Adipose tissue (tissue), 3 donors: ENCODE data around the gene TRMU. TPM values are rescaled to one million over a fixed set of nuclear protein-coding genes. Genes with fewer than 3 reads are reported as not detected.

Experiments used
- H3K27ac ChIP-seq: one replicate; pipeline ENCODE4 v1.5.1; 2013; ENCODE audit warnings: low read depth, low read length
- WGBS, 3 donors: extraction: QIAGEN DNeasy Blood & Tissue Kit; methylation state at CpG; one replicate each; pipeline ENCODE4 v1.1.7; 2013; 5-methylcytosine and 5-hydroxymethylcytosine counted together
- polyA plus RNA-seq, 3 donors: library from polyadenylated mRNA; stranded (reverse); fragments of 200-250 nt; gene quantifications; one replicate each; pipeline ENCODE4 v1.2.3, GENCODE V29; 2013
- donor health status: healthy with polysubstance abuse.
- donor health status: Bipolar disorder and iron deficiency.
- donor health status: healthy.

The TRMU gene
- polyA plus RNA-seq, 3 donors: 16.5 to 21.5 (median 18.0) TPM

DNA sequence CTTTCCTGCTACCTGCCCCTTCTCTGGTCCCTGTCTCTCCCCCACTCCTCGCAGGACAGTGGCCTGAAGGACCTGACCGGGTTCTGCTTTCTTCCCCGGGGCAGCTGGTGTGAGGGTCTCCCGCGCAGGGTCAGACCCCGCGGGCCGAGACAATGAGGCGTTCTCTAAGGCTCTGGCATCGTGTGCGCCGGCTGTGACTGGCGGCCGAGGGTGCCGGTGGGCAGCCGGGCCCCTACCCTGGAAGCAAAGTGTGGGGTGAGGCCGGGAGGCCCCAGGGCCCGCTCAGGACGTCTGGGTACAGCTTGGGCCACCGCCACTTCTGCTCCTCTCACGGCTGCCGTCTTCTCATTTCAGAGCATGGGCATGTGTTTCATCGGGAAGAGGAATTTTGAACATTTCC is 16.3 kb downstream of the TRMU start:
- no peak overlapping the region for H3K27ac ChIP-seq
- WGBS, 3 donors: 92 to 96% (median 94%) methylated on average over 23 of the region's 23 CpGs

DNA sequence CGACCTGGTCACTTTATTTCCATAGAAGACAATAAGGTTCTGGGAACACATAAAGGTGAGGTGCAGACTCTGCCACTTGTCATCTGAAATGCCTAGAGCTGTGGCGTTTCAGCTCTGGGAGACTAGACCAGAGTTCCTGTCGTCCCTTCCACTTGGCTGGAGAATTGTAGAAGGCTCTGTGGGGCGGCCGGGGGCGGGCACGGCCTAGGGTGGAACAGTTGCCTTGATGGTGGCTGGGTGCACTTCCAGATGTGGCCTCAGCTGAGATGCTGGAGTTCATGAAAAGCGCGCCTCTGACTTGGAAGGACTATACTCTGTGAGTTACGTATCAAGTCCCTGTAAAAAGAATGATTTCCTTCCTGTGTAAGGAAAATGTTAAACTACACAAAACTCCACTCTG is 16.8 kb downstream of the TRMU start:
- H3K27ac ChIP-seq: no peak overlapping the region
- 83 to 94% (median 93%) methylated on average over 10 of the region's 10 CpGs for WGBS, 3 donors

DNA sequence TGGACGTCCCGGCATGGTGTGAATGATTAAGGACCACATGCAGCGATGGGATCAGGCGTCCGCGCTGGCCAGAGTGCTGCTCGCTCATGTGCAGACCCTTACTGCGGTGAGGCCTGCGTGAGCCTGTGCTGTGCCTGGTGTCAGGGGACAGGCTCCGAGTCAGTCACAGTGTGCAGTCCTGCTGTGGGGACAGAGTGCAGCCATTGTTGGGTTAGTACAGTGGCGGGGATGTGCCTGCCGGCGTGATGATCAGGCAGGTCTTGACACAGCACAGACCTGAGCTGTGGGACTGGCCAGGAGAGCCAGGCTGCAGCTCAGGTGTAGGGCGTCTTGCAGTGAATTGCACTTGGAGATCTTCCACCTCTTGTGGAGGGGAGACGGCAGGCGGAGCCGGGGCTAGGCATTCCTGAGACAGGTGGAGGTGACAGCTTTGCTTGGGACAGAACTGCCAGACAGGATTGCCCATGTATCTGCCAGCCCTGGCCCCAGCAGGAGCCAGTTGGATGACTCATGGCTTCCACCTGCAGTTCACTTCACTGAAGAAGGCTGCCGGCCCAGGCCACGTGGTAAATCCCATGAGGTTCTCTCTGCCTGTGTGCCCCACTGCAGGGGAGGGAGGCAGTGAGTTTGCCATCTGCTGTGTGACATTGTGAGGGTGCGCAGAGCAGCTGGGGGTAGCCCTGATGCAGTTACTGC is 17.3 kb downstream of the TRMU start:
- 64 to 91% (median 83%) methylated on average over 20 of the region's 20 CpGs for WGBS, 3 donors
- H3K27ac ChIP-seq: no peak overlapping the region

DNA sequence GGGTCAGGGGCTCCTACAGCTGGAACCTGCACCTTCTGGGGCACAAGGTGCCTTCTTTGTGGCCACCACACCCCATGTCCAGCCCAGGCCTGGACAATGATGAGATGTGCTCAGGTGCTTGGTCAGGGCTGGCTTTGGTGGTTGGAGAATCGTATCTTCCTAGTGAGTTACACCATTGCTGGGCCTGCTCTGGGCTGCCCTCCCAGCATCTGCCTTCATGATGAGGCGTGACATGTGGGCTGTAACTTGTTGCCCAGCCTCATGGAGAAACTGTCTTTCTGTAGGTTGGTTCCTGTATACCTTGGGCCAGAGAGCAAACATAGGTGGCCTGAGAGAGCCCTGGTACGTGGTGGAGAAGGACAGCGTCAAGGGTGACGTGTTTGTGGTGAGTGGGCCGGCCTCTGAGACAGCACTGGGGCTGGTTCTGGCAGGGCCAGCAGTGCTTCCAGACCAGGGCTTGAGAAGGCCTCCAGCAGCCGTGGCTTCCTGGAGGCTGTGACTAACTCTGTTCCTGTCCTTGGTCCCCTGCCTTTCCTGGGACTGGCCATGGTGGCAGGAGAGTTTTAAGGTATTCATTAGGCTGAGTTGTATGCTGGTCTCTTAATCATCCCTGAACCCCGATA is 18.1 kb downstream of the TRMU start:
- no peak overlapping the region for H3K27ac ChIP-seq
- 73 to 90% (median 87%) methylated on average over 8 of the region's 8 CpGs for WGBS, 3 donors

DNA sequence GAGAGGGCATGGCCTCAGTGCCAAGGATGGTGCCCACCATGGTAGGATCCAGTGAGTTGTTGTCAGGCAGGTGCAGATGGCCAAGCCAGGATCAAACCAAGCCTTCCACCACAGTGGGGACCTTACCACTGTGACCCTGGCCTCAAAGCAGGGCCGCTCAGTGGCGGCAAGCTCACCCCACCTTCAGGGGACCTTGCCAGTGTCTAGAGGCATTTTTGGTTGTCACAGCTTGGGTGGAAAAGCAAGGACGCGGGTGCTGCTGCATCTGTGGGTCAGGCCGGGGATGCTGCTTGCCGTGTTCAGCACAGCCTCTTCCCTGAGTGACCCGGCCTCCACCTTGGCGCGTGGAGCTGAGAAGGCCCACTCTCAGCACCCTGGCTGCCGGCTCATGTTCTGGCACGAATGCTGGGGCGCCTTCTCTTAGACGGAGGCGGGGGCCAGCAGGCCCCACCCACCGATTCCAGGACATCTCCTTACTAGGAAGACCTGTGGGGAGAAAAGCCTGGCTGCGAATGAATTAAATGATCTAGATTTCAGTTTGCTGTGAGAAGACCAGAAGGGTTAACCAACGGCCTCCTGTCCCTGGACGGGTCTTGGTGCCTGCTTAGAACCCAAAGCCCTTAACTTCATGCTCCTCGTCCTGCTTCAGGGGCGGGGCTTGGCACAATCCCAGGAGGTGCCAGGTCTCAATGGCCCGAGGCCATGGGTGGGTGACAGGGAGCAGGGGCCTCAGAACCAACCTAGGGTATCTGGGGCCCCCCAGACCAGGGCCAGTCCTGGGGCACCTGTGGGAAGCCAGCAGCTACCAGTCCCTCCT is 18.9 kb downstream of the TRMU start:
- WGBS, 3 donors: 78 to 86% (median 85%) methylated on average over 21 of the region's 21 CpGs
- H3K27ac ChIP-seq: no peak overlapping the region

DNA sequence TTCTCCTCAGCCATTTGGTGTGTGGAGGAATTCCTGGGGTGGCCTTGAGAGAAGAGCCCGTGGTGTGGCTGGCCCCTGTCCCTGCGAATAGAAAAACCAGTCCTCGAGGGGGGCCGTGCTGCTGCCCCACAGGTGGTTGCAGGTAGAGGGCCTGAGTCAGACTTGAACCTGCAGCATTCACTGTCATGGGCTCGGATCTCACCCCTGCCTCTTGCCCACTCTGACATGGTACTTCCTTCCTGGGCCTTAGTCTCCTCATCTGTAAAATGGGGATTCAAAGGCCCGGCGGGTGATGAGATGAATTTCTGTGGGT is 19.4 kb downstream of the TRMU start:
- 57 to 94% (median 88%) methylated on average over 7 of the region's 7 CpGs for WGBS, 3 donors
- H3K27ac ChIP-seq: no peak overlapping the region

DNA sequence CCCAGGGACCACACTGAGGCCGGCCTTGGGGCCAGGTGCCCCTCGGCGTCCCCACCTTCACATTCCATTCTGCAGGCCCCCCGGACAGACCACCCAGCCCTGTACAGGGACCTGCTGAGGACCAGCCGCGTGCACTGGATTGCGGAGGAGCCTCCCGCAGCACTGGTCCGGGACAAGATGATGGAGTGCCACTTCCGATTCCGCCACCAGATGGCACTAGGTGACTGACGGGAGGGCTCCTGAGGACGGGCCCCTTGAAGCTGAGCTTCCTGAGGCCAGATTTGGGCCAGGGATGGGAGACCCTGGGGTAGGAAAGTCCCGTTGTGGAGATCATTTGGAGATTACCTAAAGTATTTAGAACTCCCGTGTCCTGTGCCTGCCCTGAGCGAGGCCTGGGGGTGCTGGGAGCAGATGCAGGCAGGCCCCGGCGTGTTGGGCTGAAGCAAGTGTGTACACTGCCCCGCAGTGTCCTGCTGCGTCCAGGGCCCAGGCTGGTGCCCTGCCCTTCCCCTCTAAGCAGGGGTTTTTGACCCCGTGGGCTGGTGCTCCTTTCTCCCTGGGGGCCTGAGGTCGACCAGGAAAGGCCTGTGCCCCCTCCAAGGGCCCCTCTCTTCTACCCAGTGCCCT is 20.0 kb downstream of the TRMU start:
- 50 to 61% (median 54%) methylated on average over 22 of the region's 22 CpGs for WGBS, 3 donors
- H3K27ac ChIP-seq: no peak overlapping the region

DNA sequence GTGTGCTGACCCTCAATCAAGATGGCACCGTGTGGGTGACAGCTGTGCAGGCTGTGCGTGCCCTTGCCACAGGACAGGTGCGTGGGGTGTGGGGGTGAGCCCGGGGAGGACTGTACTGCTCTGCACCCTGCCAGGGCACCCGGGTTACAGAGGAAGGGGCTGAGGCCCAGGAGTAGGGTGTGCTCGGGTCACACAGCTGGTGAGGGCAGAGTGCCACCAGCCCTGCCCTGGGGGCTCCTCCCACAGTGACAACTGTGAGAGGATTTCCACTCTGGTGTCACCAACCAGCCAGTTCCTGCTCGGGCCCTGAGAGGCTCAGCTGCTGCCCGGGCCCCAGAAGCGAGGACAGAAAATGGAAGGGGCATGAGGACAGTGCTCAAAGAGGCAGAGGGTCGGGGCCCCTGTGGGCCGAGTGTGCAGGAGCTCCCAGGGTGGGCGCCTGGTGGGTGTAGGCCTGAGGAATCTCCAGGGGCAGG is 20.5 kb downstream of the TRMU start:
- WGBS, 3 donors: 85 to 89% (median 88%) methylated on average over 12 of the region's 12 CpGs
- no peak overlapping the region for H3K27ac ChIP-seq

DNA sequence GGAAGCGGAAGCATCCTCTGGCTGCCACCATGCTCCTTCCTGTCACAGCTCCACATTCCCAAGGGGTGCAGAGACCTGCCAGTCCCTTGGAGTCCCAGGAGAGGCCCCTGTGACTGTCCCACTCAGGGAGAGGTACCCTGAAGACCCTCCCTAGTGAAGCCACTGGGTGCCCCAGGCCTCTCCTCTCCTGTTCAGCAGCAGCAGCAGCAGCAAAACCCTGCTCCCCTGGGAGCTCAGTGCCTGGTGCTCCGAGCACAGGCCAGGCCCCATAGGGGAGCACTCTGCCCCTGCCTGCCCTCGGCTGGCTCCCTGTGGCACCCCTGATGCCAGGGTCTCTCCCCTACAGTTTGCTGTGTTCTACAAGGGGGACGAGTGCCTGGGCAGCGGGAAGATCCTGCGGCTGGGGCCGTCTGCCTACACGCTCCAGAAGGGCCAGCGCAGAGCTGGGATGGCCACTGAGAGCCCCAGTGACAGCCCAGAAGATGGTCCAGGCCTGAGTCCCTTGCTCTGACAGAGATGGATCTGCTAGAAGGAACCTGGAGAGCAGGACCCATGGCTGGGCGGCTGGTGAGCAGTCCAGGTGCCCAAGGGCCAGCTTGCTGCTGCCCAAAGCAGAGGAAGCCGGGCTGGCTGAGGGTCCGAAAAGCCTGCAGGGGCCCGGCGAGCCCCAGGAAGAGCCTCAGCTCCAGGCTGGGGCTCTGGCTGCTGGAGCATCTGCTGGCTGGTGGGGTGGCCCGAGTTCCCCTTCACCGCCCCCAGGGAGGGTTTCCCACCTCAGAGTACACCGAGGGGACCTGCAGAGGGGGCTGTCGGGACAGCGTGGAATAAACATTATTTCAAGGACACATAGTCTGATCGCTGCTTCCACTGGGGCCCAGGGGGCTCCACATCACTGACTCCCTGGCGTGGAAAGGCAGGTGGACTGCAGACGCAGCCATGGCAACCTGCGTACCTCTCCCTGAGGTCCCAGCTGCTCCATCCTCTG is 21.3 kb downstream of the TRMU start:
- WGBS, 3 donors: 89 to 92% (median 90%) methylated on average over 22 to 23 of the region's 23 CpGs
- no peak overlapping the region for H3K27ac ChIP-seq

DNA sequence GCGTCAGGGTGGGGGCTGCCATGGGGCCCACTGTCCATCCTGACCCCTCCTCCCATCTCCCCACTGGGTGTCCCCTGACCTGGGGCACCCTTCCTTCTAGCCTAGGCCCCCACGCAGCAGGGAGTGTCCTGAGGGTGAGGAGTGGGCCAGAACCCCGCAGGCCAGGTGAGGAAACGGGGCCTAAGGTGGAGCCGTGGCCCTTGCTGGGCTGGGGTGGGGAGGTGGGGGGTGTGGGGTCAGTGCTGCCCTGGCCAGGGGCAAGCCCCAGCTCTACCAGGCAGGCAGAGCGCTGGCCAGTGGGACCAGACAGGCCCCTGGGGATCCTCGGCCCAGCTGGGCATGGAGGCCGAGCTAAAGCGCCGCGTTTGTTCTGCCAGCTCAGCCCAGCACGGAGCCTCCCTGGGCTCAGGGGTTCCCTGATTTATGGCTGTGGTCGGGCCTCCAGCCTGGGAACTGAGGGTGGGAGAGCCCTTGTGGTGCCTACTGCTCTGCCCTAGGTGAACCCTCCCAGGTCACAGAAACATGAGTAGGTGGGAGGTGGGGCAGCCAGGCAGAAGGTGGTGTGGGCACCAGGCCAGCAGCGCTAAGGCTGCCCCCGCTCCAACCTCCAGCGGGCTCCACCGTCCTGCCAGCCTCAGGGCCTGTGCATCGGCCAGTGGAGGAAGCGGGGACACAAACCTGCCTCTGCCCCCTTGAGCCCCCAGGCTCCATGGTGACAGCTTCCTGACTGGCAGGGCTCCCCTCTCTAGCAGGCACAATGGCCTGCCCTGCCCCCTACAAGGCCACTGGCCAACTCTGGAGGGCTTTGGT is 22.4 kb downstream of the TRMU start:
- WGBS, 3 donors: 80 to 86% (median 81%) methylated on average over 19 of the region's 19 CpGs
- no peak overlapping the region for H3K27ac ChIP-seq

DNA sequence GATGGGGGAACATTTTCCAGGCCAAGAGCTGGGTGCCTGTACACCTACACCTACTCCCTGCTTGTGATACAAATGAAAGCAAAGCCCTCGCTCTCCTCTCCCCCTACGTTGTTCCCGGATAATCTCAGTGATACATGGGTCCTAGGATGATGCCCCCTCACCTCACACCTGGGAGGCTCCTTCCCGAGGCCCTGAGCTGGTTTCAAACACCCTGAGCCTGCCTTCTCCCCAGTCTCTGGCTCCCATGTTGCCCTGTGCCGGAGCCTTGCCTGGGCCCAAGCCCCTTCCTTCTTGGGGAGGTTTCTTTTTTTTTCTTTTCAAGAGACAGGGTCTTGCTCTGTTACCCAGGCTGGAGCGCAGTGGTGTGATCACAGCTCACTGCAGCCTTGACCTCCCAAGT is 23.3 kb downstream of the TRMU start:
- 89 to 93% (median 92%) methylated on average over 6 of the region's 6 CpGs for WGBS, 3 donors
- H3K27ac ChIP-seq: no peak overlapping the region

DNA sequence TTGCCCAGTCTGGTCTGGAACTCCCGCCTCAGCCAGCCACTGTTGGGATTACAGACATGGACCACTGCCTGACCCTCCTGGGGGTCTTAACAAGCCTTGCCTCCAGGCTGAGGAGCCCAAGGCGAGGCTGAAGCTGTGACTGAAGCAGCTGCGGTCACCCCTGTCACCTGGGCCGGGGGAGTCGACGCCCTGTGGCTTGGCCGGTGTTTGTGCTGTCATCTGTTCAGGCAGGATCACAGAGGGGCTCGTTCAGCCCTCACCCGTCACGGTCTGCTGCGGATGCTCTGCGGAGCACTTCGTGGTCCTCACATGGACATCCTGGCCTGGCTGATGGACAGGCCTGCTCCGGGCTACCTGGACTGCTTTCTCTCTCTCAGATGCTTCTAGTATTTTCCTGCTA is 23.8 kb downstream of the TRMU start:
- H3K27ac ChIP-seq: no peak overlapping the region
- 89 to 92% (median 91%) methylated on average over 14 of the region's 14 CpGs for WGBS, 3 donors

DNA sequence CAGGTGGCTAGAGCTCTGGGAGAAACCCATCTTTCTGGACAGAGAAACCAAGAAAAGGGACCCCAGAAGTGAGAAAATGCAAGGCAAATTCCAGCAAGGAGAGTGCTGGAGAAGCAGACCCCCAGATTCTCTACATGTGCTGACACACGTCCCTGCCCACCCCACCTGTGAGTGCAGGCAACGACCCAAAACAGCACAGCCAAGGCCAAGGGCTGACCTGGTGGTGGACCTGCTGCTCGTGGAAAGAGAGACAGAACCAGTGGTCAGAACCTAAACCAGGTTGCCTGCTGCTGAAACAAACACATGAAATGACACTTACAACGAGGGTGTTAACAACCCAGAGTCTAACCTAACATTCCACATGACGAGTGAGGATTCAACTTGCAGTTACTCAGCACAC is 24.6 kb downstream of the TRMU start:
- 85 to 90% (median 85%) methylated on average over 5 of the region's 5 CpGs for WGBS, 3 donors
- H3K27ac ChIP-seq: no peak overlapping the region

DNA sequence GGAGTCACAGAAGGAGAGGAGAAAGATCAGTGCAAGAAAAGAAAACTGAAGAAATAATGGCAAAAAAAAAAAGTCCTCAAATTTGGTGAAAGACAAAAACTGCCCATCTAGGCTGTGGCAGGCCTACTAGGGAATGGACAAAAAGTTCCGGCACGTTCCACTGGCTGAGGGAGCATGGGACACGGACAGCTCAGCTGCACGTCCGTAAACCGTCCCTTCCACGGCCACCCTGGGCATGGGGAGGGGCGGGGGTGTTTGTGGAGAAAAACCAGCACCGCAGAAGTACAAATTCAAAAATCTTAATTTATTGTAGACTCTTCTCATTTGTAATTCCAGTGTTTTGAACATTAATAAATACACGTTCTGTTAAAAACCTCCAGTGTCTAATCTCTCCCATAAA is 25.4 kb downstream of the TRMU start:
- no peak overlapping the region for H3K27ac ChIP-seq
- WGBS, 3 donors: 85 to 91% (median 89%) methylated on average over 10 of the region's 10 CpGs

DNA sequence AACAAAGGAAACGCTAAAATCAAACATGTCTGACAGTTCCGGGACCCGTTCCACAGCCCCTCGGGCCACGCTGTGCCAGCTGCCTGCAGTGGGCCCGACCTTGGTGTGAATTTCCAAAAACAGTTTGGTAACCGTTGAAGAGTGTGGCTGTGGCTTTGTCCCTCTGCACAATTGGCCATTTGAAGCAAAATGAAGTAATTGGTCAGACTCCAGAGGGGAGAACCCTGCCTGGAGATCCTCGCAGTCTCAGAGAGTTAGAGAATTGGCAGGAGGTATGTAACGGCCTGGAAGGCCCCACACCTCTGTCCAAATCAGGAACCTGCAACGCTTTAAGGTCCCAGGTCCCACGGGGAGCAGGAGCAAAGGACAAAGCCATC is 26.3 kb downstream of the TRMU start:
- 43 to 69% (median 62%) methylated on average over 11 of the region's 11 CpGs for WGBS, 3 donors
- H3K27ac ChIP-seq: no peak overlapping the region

DNA sequence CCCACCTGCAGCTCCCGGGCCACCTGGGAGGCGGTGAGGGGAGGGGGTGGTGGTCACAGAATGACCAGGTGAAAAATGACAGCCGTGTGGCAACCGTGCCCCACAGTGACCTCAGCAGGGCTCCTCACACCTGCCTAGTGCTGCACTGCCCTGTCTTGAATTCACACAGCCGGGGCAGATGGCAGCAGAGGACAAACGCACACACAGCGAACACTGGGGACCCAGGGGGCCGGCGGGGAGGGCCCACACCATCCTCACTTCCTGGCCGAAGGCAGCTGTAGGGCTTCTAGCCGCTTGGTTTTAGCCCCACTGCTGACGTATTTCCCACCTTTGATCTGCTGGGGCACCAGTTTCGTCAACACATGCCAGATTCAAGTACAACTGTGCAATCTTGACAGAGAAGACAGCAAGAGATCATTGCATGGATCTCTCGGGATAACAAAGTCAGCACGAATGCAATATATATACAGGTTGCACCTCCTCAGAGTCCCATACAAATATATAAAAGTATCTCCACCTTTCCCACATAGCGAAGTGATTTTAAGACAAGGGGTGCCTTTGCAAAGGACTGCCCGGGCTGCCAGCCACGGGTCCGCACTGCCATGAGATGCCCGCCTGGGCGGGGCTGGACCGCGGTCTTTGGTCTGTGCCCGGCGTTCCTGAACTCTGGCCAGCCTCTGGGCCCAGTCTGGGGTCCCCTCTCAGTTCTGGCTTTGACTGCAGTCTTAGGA is 26.9 kb downstream of the TRMU start:
- no peak overlapping the region for H3K27ac ChIP-seq
- WGBS, 3 donors: 48 to 70% (median 64%) methylated on average over 25 of the region's 25 CpGs
